Measurements from ENCODE around the gene MLLT1. TPM values are rescaled to one million over a fixed set of nuclear protein-coding genes. Genes with fewer than 3 reads are reported as not detected.
A peak's percentile ranks its signal among the peaks of the same experiment; 100 is the strongest.

MLLT1 gene
- total RNA-seq, 1 donor: 16.6 TPM

GRCh38 chr19:6238643-6239281 lies 41.0 kb downstream of the MLLT1 start:
- DNase-seq (ENCODE audit: low read depth): peak; percentile 84
- peak overlapping the region; percentile 31 for H3K4me3 ChIP-seq (ENCODE audit: low read depth, low read length)
- peak; percentile 32 for TF ChIP-seq CTCF (IDR thresholded peaks at IDR 0.05; ENCODE audit: insufficient read depth, low read length)

GRCh38 chr19:6238256-6238642 lies 41.5 kb downstream of the MLLT1 start:
- peak overlapping the region; percentile 31 for H3K4me3 ChIP-seq (ENCODE audit: low read depth, low read length)
- TF ChIP-seq CTCF (IDR thresholded peaks at IDR 0.05; ENCODE audit: insufficient read depth, low read length): peak; percentile 29
- DNase-seq (ENCODE audit: low read depth): peak; percentile 71

GRCh38 chr19:6236310-6237291 lies 43.2 kb downstream of the MLLT1 start:
- DNase-seq (ENCODE audit: low read depth): no peak
- no peak overlapping the region for H3K4me3 ChIP-seq (ENCODE audit: low read depth, low read length)
- TF ChIP-seq CTCF (IDR thresholded peaks at IDR 0.05; ENCODE audit: insufficient read depth, low read length): no peak

- DNase-seq (ENCODE audit: low read depth): no peak
- H3K4me3 ChIP-seq (ENCODE audit: low read depth, low read length): no peak overlapping the region
- no peak for TF ChIP-seq CTCF (IDR thresholded peaks at IDR 0.05; ENCODE audit: insufficient read depth, low read length)
These were observed 44.5 kb downstream of the MLLT1 start for GRCh38 chr19:6235031-6235951.

GRCh38 chr19:6234527-6234926 lies 45.2 kb downstream of the MLLT1 start:
- no peak for DNase-seq (ENCODE audit: low read depth)
- no peak overlapping the region for H3K4me3 ChIP-seq (ENCODE audit: low read depth, low read length)
- TF ChIP-seq CTCF (IDR thresholded peaks at IDR 0.05; ENCODE audit: insufficient read depth, low read length): no peak

GRCh38 chr19:6233827-6234511 lies 45.8 kb downstream of the MLLT1 start:
- TF ChIP-seq CTCF (IDR thresholded peaks at IDR 0.05; ENCODE audit: insufficient read depth, low read length): no peak
- peak; percentile 27 for DNase-seq (ENCODE audit: low read depth)
- no peak overlapping the region for H3K4me3 ChIP-seq (ENCODE audit: low read depth, low read length)
